Left renal cortex interstitium (tissue), 4 donors: ENCODE data around the gene WASF1. TPM values are rescaled to one million over a fixed set of nuclear protein-coding genes. Genes with fewer than 3 reads are reported as not detected.
"Not testable (repeated sequence)": the region's sequence is repeated elsewhere in the genome, so short reads cannot be mapped to it uniquely, and the experiment has no call there.

Source experiments
- DNase-seq, 4 donors: peaks; one replicate each; pipeline ENCODE4 v3.0.0-alpha.2; 2013; ENCODE audit warnings: low read depth in 4 of 4, low spot score in 2 of 4, missing footprints in 1 of 4
- polyA plus RNA-seq, 4 donors: library from polyadenylated mRNA; unstranded; fragments of 120-200 nt; gene quantifications; one replicate each; pipeline ENCODE4 v1.2.1, GENCODE V29; 2013; ENCODE audit not compliant: insufficient read length in 4 of 4

The WASF1 gene
- polyA plus RNA-seq, 4 donors, result 44.9 to 53.3 (median 50.4) TPM

- DNase-seq, result no peak
Measured at GRCh38 chr6:110095101-110095500, 84.4 kb downstream of the WASF1 start.

- no peak for DNase-seq
Measured at GRCh38 chr6:110093981-110094380, 85.5 kb downstream of the WASF1 start.

GRCh38 chr6:110090876-110091275, 88.6 kb downstream of the WASF1 start:
- DNase-seq, result no peak

- no peak for DNase-seq
Measured at GRCh38 chr6:110089323-110089722, 90.1 kb downstream of the WASF1 start.

- no peak for DNase-seq
Measured at GRCh38 chr6:110085285-110085684, 94.2 kb downstream of the WASF1 start.

GRCh38 chr6:110083875-110084585, 95.4 kb downstream of the WASF1 start:
- no peak for DNase-seq

GRCh38 chr6:110075406-110075805, 104.1 kb downstream of the WASF1 start:
- DNase-seq, result no peak

GRCh38 chr6:110073474-110073873, 106.0 kb downstream of the WASF1 start:
- DNase-seq, result not testable (repeated sequence)

- no peak for DNase-seq
Measured at GRCh38 chr6:110068592-110068967, 110.9 kb downstream of the WASF1 start.

- DNase-seq, result no peak
Measured at GRCh38 chr6:110067837-110068591, 111.5 kb downstream of the WASF1 start.

- no peak for DNase-seq
Measured at GRCh38 chr6:110064744-110065524, 114.5 kb downstream of the WASF1 start.

GRCh38 chr6:110063594-110064263, 115.7 kb downstream of the WASF1 start:
- DNase-seq, result no peak

- no peak for DNase-seq
Measured at GRCh38 chr6:110055387-110055735, 124.1 kb downstream of the WASF1 start.

GRCh38 chr6:110054664-110055386, 124.6 kb downstream of the WASF1 start:
- DNase-seq, result no peak

GRCh38 chr6:110053395-110054240, 125.9 kb downstream of the WASF1 start:
- peak in 3 of 4 donors; percentile 23 to 49 (median 26) for DNase-seq

- DNase-seq, result no peak
Measured at GRCh38 chr6:110050440-110050813, 129.0 kb downstream of the WASF1 start.
